A673 (cell line): ENCODE data around the gene PRMT7.

Experiments
- CTCF ChIP-seq: fragments of 300-800, 200-600 bp; sonication (generic); conservative IDR thresholded peaks from 2 replicates; pipeline ENCODE4 v1.5.1; 2017; ENCODE audit warnings: low read depth, mild to moderate bottlenecking, antibody characterized with exemption, low read length, moderate library complexity, mixed read lengths
- EZH2 ChIP-seq: fragments of 200-600 bp; sonication (generic); IDR thresholded peaks from 2 replicates; pipeline ENCODE4 v1.6.1; 2017; ENCODE audit warnings: borderline replicate concordance, low read depth, mild to moderate bottlenecking, mixed read lengths, antibody characterized with exemption, low read length; ENCODE audit not compliant: poor library complexity, severe bottlenecking

GRCh38 chr16:68274441-68274840 lies 36.4 kb upstream of the PRMT7 start:
- TF ChIP-seq EZH2 (no peak), CTCF (no peak)
